Activated CD8-positive, alpha-beta memory T cell treated with anti-CD3 and anti-CD28 coated beads, Interleukin-2, amount 50 U/mL, for 4 hours (primary cell): ENCODE results near the gene ARHGEF9.

Source experiments
- DNase-seq: peaks from one replicate; pipeline ENCODE4 v3.0.0-alpha.2; 2020

ARHGEF9 gene

DNA sequence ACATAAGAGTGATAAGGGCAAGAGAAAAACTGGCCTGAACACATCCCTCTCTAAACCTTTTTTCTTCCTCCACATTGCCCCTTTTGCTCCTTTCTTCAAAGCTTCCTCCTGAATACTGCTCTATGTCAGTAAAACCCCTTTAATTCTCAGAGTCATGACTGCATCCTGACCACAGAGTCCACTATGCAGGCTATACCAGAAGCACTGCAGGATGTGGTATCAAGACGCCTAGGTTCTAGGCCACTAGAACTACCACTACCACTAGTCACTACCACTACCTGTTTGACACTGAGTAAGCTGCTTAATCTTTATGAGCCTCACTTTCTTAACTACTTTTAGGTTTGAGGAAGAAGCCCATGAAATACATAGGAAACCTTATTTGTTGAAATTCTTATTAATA, 38.7 kb downstream of the ARHGEF9 start:
- DNase-seq = no peak

DNA sequence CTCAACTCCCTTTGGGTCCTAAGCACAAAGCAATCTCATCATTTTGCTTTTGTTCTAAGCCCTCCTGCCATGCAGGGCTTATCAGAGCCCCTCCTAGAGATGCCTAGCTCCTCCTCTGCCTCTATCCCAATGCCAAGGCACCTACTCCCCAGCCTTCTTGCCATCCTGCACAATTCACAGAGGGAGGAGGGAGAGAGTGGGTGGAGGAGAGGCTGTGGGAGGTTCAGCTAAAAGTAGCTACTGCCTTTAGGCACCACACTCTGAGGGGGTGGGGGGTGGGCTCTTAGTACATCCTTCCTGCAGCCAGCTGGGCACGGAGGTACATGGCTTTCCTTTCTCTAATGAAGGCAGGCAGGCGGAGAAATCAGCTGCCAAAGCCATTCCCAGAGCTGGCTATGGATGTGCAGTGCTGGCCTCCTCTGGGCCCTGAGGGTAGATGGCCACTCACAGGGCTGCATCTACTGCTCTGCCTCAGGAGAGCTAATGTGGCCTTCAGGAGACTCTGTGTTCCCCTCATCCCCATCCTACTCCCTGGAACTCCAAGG, 40.1 kb downstream of the ARHGEF9 start:
- no peak for DNase-seq

DNA sequence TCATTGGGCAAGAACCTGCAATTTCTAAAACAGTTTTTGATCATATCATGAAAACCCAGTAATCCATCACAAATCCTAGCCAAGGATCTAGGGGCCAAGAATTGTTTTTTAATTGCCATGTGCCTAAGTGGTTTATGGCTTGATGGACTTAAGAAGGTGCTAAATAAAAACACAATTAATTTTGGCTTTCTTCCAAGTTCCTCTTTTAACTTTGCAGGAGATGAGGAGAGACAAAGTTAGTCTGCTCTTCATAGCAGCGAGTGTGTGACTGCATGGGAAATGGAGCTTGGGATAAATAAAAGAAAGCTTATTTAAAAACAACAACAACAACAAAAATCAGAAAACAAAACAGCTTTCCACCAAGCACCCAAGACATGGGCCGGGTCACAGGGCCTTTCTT, 41.4 kb downstream of the ARHGEF9 start:
- DNase-seq = no peak

DNA sequence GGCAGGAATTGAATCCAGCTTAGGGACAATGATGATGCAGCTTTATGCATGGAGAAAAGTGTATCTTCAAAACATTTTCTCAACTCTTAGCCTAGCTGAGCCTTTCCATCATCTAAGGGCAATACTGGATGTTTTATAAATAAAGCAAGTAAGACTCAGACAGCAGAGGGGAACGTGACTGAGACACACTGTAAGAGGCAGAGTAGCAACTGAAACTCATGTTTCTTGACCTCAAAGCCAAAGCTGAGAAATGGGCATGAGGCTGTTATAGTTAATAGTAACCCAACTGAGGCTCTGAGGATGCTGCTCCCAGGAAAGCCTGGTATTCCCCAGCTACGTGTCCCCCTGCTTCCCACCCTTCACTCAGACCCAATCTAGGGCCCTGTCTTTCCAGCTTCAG, 44.6 kb downstream of the ARHGEF9 start:
- no peak for DNase-seq

DNA sequence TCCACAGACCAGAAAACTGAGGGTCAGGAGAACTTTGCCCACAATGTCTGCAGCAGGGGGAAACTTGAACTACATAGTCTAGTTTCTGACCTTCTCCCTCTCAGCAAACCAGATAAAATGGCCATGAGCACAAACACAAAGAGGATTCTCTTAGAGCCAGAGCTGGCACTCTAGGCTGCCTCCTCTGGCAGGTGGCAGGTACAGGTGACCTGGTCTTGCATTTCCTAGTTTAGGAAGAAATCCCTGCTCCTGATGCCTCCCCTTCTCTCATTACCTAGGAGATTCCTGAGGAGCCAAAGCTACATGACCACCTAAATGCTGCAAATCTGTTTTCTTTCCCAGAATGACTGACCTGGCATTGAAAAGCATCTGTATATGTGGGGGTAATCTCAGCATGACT, 45.1 kb downstream of the ARHGEF9 start:
- DNase-seq = no peak

DNA sequence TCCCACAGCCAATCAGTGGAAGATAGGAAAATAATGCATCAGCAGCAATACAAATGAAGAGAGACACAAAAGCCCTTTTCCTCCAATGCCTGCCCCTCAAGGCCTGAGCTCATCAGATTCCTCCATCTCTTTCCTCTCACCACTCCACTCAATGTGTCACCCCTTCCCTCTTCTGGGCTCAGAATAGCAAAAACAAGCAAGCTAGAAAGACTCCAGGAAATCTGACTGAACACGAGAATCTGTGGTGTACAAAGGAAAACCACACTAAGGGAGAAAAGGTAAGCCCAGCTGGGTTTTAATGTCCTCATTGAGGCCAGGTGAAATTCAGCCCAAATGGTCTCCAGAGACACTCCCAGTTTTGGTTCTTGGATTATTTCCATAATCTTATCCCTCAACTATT, 46.3 kb downstream of the ARHGEF9 start:
- no peak for DNase-seq

DNA sequence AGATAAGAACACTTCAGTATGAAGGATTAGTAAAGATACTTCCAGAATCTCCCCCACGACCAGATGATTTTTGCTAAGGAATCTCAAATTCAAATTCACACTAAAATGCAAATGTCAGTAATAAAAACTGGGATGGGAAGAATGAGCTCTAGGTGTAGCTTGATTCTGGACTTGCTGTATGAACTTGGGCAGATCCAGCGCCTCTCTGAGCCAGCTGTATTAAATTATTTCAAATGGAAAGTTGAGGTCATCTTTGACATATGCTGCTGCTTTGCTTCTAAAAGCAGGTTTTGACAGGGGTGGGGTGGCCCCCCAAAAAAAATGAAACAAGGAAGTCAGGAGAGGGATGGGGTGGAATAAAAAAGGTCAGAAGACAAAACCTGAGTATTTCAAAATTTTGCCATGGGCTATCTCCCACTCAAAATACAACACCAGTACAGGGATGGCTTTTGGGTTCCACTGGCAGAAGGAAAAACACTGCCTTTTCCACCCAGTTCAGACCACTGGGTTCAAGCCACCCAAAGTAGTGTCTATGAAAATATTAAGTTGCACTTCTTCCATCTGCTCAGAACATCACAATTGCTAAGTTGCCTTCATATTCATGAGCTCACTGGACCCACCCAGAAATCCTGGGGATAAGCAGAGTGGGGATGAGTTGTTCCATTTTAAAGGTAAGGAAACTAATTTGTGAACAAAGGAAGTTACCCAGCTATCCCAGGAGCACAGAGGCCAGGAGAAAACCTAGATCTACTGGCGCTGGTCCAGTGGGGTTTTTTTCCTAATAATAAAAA, 47.7 kb downstream of the ARHGEF9 start:
- no peak for DNase-seq

DNA sequence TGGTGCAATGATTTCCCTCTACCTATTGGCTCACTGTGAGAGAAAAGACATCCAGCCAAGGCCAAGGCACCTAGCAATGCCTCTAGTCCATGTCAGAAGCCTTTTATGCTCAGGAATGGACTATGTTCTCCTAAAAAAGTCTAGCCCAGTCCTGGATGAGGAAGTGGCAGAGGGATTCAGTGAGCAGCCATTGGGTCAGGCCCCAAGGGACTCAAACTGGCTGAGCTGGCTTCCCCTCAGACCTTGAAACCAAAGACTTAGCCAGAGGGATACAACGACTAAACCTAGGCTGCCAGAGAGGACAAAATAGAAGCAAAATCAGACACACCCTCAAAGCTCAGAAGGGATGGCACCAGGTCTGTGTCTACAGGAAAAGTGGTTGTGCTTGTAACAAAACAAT, 49.1 kb downstream of the ARHGEF9 start:
- no peak for DNase-seq

DNA sequence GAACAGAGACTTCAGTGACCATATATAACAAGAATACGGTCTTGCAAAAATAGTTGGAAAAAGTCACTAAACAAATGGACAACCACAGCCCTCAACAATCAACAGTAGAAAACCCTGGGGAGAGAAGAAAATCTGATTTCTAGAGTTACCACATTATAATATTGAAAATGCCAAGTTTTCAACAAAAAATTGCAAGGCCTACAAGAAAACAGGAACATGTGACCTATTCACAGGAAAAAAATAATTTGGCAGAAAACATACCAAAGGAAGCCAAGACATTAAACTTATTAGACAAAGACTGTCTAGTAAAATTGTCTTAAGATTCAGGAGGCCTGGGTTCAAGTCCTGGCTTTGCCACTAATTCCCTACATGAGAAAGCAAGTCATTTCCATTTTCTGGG, 64.7 kb downstream of the ARHGEF9 start:
- no peak for DNase-seq

DNA sequence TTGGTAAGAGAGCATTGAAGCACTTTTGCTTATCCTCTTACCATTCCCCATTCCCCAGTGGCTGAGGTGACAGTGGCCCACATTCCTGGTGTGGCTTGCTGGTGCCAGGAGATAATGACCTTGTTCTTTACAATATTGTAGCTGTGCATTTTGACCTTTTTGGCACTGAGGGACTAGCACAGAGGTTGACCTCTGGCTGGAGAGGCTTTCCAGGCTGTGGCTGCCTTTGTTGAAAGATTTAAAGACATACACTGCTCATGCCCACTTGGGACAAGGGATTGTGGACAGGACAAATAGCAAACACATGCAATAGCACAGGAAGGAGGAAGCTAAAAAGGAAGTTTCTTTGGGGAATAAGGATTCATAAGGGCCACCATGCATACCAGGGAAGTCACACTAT, 65.4 kb downstream of the ARHGEF9 start:
- DNase-seq = no peak

DNA sequence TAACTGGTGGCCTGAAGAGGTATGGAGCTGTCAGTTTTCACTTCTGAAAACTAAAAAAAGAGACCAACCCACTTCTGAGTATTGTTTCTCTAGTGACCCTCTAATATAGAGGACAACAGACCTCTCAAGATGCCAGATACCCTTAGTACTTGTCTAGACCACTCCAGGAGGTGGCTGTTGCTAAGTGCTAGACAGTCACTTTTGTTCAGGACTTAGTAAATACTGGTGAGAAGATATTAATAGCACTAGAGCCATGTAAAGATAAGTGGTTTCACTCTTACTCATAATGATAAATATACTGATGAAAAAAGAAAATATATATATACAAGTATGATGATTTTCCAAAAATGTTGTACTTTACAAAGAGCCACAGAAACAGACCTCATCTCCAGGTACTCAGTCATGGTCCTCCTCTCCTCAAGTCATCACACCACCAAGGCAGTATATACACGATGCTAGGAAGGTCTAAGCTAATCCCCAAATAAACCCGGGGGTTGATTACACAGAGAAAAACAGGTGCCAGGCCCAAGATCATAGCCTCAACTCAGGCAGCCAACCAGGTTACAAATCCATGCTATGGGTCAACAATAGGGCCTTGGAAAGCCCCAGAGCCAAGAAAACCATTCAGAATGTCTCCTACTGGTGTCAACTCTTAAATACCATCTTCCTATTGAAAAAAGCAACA, 66.9 kb downstream of the ARHGEF9 start:
- DNase-seq = no peak

DNA sequence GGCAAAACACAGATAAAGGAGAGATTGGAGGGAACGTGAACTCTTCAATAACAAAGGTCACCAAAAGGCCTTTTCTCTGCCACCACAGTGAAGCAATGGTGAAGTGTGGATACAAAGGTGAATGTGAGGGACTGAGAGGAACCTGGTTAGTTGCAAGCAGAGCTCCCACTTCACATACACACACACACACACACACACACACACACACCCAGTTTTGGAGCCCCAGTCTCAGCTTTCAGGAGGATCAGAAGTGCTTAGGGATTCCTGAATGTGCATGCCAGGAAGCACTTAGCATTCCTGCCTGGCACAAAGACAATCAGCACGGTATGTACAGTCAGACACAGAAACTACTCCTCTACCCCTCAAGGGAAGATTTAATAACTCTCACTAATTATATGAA, 71.5 kb downstream of the ARHGEF9 start:
- DNase-seq = no peak

DNA sequence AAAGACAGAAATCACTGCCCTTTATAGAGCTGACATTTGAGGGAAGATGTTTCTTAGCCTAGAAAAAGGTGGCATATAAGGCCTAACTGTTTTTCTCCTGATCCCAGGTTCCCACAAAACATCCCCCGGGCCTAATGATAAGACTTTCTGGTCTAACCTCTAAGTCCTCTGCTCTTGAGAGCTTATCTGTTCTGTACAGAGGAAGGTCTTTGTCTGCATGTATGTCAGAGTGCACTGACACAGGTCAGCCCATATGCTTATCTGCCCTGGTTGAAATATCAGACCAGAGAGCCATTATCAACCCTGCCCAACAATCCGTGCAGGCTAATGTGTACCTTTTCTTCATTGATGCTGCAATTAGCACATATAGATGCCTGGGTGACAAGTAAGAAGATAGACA, 76.2 kb downstream of the ARHGEF9 start:
- no peak for DNase-seq

DNA sequence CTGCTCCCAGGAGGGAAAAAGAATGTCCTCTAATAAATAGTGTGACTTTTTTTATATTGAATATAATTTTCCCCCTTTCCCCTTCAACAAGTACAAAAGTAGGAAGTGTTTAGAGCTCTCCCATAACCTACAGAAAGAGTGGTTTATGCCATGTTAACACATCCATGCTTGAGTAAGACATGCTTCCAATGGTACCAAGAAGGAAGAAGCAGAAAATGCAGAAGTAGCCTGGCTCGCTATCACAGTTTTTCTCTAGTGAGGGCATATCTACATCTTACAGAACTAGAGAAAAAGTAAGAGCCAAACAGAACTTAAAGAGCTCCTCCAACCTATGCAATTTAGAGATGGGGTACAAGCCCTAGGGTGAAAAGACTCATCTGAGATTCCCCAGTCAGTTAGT, 82.5 kb downstream of the ARHGEF9 start:
- DNase-seq = no peak

DNA sequence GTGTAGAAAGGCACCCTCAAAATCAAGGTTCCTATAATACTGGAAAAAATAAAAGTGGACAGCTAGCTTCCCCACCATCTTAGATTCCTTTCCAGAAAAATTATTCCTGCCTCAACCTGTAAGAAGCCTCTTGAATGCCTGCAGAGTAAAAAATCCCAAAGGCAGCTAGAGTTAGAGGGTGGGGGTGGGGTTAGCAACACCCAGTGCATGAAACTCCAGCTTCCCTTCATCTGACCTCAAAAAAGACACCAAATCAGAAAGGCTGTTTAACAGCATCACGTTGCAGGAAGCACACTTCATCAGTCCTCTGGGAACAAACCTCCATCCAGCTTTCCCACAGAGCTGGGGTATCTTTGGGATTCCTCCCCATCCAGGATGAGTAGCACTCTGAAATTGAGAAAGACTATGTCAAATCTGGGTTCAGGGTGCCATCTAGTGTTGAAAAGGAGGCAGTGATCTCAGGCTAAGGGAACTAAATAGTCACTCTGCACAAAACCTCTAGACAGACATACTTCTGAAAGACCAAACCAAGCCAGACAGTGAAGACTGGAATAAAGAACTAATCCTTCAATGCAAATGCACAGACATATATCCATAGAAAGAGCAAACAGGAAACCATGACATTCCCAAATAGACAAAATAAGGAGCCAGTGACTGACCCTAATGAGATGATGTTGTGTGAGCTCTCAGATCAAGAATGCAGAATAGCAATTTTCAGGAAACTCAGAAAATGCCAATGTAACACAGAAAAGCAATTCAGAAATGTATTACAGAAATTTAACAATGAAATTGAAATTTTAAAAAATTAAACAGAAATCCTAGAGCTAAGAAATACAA, 97.9 kb downstream of the ARHGEF9 start:
- no peak for DNase-seq

DNA sequence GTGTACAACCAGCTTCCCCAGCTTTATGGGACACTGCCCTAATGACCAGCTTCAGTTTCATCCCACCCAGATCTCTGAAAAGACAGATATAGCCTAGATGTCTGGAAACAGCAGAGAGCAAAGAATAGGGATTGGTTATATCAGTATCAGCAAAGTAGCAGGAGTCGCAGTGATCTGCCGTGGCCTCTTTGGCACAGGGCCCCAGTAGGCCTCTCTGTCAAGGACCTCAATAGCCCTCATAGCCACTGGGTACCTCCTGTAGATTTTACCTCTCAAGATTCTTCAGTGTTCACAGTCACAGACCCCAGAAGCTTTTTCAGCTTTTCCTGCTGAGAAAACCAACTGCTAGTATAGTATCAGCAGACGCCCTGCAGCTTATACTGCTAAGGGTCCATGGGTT, 104.6 kb downstream of the ARHGEF9 start:
- DNase-seq = no peak

DNA sequence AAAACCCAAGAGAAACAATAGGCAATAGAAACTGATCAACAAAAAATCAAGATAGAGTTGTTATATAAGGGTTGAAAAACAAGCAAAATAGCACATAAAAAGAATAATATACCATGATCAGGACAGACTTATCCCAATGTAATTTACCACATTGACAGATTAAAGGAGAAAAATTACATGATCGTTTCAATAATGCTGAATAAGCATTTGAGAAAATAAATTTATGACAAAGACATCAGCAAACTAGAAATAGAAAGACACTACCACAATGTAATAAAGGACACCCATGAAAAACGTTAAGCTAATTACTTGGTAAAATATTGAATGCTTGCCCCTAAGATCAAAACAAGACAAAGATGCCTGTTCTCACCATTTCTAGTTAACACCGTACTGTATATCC, 105.6 kb downstream of the ARHGEF9 start:
- DNase-seq = no peak

DNA sequence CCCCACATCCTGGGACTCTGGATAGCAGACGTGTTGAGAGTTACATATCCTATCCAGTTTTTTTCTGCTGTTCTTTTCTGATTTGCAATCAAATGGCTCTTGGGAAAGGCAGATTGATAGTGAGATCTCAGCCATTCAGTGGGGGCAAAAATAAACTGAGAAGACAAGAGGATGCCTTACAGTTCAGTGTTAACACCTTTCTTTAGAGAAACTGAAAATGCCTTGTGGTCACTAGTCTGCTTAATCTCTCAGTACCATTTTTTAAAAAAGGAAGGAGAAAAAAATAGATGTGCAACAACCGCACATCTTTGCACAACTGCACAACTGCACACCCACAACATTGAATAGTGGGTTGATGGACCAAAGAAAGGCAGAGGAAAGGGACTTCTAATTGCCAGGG, 109.3 kb downstream of the ARHGEF9 start:
- DNase-seq = no peak

DNA sequence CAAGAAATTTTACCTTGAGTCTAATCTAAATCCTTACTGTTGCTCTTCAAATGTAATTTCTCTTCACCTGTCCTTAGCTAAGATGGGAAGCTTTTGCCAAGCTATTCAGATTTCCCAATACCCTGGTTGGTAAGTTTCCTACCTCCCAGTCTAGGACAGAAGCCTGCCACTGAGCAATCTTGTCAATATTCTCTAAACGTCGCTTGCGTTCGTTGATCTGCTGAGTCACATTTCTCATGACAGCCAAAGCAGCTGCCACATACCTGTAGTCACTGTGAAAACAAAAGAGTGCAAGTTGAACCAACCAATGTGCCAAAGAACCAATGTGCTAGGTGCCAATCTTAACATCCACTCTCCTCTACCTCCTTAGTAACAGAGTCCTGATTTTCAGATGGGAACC, 111.1 kb downstream of the ARHGEF9 start:
- no peak for DNase-seq

DNA sequence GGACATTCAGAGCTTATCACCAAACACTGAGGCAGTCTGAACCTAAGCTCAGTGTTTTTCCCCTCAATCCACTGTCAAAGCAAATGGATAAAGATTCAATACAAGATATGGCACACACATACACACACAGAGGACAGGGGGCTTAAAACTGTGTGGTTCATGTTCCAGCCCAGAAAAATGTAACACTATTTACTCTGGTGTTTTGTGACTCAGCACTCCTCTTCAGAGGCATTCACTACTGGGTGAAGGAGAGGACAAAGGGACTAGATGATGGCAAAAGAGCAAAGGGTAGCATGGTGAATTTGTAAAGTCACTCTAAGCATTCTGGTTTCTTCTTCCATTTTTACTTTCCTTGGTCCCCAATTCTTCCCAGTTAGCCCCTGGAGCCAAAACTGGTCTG, 120.3 kb downstream of the ARHGEF9 start:
- no peak for DNase-seq

DNA sequence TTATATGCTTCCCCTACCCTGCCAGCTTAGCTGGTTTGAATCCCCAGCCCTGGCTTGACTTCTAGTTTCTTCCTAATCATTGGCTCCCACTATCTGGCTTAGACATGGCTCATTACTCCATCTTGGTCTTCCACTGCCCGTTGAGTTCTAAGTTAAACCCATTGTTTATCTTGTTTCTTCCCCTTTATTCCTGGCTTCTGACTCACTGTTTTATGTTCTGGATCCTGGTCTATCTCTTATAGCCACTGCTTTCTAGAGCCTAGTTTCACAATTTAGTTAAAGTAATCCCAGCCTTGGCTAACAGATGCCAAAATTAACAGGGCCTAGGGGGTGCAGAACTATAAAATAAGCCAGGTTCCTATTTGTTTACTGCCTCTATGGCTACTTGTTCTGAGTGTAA, 120.9 kb downstream of the ARHGEF9 start:
- DNase-seq = no peak

DNA sequence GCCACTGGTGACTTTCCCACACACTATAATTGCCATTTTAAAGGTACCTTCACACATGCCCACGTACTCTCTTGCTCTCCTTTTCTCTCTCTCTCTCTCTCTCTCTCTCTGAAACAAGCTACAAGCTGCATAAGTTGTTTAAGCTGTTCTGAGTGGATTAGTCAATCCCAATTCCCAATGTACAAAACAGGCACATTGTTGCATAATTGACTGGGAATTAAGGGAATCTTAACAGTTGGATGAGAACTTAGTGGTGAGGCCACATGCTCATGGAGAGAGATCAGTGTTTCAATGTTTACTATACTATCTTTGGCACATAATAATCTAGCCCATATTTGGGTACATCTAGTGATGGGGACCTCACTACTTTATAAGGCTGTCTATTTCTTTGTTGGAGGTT, 123.3 kb downstream of the ARHGEF9 start:
- no peak for DNase-seq

DNA sequence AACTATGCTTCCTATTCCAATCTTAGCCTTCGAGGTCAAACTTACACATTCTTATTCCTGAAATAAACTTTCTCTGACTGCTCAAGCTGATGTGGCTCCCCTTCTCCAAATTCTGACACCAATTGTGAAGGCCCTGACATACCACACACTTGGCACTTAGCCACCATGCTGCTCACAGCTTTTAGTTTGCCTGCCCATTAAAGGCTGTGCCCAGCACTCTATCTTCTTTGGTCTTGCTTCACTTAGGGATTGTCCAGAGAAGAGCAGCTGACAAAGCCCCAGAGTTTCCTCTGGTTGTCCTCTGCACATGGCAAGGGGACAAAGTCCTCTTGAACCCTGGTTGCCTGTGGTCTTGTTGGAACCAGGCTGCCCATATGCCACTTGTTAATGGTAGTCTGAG, 126.1 kb downstream of the ARHGEF9 start:
- DNase-seq = no peak

DNA sequence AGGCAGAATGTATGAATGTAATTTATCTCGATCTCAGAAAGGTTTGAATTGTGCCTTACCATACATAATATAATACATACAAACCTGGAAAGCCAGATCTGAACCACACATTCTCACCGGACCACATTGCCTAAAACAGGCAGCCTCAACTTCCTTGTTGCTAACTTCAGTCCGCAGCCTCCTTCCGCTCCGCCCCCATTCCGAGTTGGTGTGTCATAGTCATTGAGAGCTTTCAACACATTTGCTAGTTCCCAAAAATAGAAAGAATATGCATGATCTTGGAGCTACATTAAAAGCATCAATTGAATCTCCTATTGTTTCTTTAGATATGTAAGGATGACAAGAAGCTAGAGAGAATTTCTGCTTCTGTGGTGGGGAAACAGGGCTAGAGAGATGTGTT, 127.2 kb downstream of the ARHGEF9 start:
- DNase-seq = no peak
